ENCODE measurements around the gene OSGEP.

OSGEP gene

GRCh38 chr14:20434701-20435581 is 19.7 kb downstream of the OSGEP start:
- FAIRE-seq, result no peak
- DNase-seq (ENCODE audit: low spot score), result no peak

DNA sequence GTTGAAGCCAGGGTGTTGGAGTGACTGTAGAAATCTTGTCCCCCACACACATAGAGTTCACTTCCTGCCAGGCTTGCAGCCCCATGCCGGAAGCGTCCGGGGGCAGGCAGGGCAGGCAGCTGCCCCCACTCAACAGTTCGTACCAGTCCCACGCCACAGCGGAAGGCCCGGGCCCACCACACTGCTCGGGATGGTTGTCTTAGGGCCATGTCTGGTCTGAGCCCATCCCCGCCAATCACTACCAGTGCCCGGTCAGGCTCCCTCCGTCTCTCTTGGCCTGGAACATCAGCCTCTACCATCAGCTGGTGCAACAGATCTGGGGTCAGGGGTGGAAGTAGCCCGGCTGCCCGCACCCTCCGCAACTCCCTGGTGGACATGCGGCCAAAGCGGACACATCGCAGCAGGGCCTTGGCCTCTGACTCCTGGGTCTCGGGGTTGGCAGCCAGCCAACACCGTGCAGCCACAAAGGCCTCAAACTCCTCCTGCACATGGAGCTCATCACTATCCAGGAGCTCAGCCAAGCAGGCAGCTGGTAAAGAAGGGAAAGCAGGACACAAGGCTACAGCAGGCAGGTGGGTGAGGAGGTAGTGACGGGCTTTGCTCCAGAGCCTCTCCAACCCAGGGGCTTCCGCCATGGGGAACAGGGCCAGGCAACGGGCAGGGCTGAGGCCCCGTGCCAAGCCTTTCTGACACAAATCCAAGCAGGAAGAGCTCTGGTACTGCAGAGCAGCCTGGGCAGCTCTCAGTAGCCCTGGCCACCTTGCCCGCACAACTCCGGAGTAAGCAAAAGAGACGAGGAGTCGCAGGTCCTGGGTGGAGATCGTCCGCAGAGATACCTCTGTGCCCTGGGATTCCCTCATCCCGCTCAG is 24.6 kb downstream of the OSGEP start:
- peak; percentile 32 for FAIRE-seq
- DNase-seq (ENCODE audit: low spot score), result no peak

DNA sequence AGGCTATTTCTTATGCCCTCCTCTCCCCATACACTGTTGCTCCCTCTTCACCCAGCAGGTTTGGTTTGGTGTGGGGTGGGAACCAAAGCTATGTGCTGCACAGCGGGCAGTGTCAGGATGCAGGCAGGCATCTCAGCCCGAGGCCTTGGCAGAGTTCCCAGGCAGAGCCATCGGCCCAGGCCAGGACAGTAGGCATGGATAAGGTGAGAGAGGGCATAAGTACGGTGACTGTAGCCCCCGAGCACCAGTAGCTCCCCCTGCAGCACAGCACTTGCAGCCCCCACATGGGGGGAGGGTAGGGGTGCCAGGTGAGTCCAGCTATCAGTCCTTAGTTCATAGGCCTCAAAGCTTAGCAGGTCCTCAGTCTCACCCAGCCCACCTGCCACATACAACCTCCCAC is 25.8 kb downstream of the OSGEP start:
- FAIRE-seq (peak; percentile 13), DNase-seq (ENCODE audit: low spot score) (no peak)

DNA sequence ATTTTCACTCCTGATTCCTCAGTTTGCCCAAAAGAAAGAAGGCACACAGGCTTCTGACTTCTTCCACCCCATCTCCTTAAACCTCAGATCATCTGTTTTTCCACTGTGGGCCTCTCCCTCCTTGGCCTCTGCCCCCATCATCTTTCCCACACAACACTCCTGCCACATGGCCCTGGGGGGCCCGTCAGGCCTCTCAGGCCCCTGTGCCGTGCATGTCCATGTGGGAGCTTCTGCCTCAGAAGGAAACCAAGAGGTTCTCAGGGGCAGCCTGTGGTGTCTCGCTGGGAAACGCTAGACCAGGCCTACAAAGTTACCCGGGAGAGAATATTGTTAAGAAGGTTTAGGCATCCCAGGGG is 26.6 kb downstream of the OSGEP start:
- no peak for FAIRE-seq
- no peak for DNase-seq (ENCODE audit: low spot score)

DNA sequence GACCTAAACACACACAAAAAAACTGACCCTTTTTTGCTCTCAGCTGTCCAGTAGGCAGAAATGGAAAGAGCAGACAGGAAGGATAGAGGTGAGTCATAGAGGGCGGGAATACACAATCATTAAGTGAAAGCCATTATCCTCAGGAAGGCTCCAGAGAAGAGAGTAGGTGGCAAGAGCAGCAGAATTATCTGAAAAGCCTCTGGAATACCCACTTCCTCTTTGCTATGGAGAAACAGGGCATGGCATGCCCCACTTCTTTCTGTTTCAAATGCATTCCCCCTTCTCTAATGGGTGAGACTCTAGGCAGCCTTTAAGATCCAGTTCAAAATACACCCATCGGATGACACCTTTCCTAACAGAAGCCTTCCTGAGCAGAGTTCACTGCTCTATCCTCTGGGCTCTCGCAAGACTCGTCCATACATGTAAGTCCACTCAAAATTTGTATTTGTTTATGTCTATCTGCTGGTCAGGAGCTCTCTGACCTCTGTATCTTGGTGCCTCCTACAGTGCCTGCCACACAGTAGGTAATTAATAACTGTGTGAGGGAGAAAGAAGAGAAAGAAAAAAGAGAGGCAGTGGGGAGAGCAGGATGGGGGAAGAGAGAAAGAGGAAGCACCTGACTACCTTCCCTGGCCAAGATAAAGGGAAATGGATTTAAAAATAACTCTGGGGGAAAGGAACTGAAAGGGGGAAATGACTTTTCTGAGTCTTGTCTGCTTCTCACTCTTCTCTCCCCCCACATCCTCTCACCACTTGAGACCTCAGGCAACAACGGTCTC is 27.2 kb downstream of the OSGEP start:
- no peak for FAIRE-seq
- DNase-seq (ENCODE audit: low spot score), result peak; percentile 77

- DNase-seq (ENCODE audit: low spot score), result no peak
- FAIRE-seq, result no peak
Measured at GRCh38 chr14:20424851-20425250, 29.8 kb downstream of the OSGEP start.

DNA sequence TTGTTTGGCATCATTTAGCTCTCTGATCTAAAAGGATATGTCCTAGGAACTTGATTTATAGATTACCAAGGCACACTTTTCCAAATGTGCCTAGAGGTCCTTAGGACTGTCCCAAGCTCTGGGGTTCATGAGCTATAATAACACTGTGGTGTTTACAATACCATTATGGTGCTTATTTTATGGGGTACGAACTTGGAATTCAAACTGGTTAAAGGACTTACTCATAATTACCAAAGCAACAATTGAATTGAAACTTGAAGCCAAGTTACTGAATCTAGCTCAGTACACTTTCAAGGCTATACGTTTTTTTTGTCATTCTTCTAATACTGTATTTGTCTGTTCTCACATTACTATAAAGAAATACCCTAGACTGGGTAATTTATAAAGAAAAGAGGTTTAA is 31.7 kb downstream of the OSGEP start:
- DNase-seq (ENCODE audit: low spot score) (no peak), FAIRE-seq (no peak)

- DNase-seq (ENCODE audit: low spot score) (no peak), FAIRE-seq (no peak)
Measured at GRCh38 chr14:20421267-20421666, 33.3 kb downstream of the OSGEP start.

GRCh38 chr14:20419419-20419818 is 35.2 kb downstream of the OSGEP start:
- FAIRE-seq, result no peak
- DNase-seq (ENCODE audit: low spot score), result no peak

DNA sequence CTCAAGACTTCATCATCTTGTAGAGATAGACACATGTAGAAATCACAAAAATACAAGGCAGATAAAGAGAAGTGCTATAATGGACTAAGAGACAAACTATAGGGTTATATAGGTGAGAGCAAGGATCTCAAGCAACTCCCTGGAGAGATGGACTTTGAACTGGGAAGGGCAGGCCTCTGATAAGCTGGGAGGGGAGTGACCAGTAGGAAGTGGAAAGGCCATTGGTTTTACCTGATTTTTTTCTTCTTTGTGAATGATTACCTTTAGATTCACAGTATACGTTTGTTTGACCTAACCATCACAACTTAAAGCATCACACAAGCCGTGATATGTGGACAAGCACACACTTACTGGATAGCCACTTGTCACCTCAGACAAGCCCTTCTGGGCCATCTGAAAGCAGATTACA is 36.1 kb downstream of the OSGEP start:
- no peak for FAIRE-seq

GRCh38 chr14:20417250-20418186 is 37.1 kb downstream of the OSGEP start:
- DNase-seq (ENCODE audit: low spot score) (no peak), FAIRE-seq (no peak)

More for the DNA sequence above, 36.1 kb downstream of the OSGEP start:
- no peak for DNase-seq (ENCODE audit: low spot score)

- DNase-seq (ENCODE audit: low spot score) (no peak), FAIRE-seq (no peak)
Measured at GRCh38 chr14:20416223-20416622, 38.4 kb downstream of the OSGEP start.

DNA sequence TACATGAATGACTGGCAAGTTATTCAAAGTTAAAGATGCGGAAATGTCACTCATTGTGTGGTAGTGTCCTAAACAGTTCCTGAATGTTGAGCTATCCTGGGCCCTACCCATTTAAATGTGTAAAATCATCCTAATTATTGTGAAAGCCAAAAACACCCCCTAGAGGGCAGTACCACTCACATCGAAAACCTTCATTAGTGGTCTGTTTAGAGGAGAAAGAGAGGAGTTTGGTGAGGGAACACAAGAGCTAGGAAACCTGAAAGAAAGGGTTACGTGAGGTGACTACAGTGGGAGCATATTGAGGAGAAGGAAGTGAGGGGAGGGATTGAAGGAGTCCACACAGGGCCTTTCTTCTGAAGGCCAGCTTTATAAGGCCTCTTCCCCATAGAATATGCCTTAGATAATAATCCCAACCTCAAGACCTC is 38.8 kb downstream of the OSGEP start:
- no peak for FAIRE-seq
- DNase-seq (ENCODE audit: low spot score), result peak; percentile 58

DNA sequence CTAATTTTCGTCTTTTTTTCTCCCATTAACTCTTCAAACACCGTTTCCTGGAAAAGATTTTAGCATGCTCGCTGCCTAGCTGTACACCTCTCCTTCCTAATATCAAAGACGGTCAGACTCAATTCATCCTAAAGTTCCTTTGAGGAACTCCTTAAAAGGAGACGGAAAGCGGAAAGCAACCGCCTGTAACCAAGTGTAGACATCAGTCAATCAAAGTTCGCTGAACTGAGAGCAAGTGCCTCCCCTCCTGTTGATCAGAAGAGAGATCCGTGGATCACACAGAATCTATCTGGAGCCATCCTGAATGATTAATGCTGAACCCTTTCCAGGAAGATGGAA is 40.9 kb downstream of the OSGEP start:
- FAIRE-seq, result no peak
- DNase-seq (ENCODE audit: low spot score), result no peak

GRCh38 chr14:20412876-20413743 is 41.5 kb downstream of the OSGEP start, which contains the start of gene TEP1:
Gene TEP1 (minus strand): TSS chr14:20413501. CDS start chr14:20408439, 5,062 bp downstream.
- DNase-seq (ENCODE audit: low spot score) (peak; percentile 94), FAIRE-seq (no peak)

DNA sequence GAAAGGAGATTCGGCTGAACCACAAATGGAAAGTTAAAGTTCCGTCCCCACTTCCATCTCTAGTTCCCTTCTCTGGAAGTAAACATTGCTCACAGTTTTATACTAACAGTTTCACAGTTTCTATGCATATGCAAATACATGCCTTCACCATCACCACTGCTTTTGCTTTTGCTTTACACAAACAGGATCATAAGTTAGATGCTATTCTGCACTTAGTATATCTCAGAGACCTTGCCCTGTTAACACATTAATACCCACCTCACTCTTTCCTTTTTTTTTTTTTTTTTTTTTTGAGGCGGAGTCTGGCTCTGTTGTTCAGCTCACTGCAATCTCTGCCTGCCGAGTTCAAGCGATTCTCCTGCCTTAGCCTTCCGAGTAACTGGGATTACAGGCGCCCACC is 42.2 kb downstream of the OSGEP start:
- DNase-seq (ENCODE audit: low spot score) (no peak), FAIRE-seq (no peak)

GRCh38 chr14:20409226-20409625 is 45.4 kb downstream of the OSGEP start:
- no peak for FAIRE-seq
- no peak for DNase-seq (ENCODE audit: low spot score)

DNA sequence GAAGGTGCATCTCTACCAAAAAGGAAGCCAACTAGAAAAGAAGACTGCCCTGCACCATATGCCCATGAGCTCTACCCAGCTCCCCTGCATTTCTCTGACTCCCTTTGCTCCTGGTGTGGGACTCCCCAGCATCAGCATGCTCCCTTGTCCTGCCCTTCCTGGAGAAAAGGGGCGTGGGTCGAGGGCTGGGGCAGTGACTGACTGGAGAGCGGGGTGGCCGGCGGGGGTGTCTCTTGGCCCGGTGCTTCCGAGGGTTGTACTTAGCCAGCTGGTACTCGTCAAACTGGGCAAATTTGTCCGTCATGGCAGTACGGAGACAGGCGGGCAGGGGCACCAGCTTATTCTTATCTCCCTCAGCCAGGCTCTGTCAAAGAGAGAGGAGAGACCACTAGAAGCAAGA is 51.1 kb downstream of the OSGEP start:
- no peak for DNase-seq (ENCODE audit: low spot score)
- FAIRE-seq, result no peak

DNA sequence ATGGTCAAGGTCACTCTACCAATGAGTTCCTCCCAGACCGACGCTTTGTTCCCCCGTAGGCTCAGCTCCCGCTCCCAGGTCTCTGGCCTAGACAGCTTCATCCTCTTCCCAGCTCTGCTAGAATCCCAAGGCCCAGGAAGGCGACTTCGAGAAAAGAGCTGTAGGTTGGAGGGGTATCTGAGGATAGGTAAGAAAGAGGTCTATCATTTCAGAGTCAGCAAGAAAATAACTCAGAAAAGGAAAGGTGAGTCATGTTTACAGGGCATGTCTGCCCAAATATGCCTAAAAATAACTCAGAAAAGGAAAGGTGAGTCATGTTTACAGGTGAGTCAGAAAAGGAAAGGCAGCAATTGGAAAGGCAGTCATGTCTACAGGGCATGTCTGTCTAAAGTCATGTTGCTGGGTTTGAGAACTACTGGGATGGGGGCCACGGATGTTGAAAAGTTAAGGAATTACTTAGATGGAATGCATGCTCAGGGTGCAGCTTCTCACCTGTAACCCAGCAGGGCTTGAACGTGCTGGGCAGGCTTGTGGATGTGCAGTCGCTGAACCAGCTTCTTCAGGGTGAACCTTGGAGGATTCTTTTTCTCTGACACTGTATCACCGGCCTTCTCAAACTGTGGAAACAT is 53.5 kb downstream of the OSGEP start:
- peak; percentile 76 for DNase-seq (ENCODE audit: low spot score)
- no peak for FAIRE-seq
